Transverse colon (tissue), 4 donors: ENCODE measurements around the gene TPD52L1. TPM values are rescaled to one million over a fixed set of nuclear protein-coding genes. Genes with fewer than 3 reads are reported as not detected.

Experiments
- DNase-seq: peaks from one replicate; pipeline ENCODE4 v3.0.0-alpha.2; 2019
- H3K27ac ChIP-seq, 4 donors: fragments of 200-600 bp; sonication (generic); 2 replicates each; pipeline ENCODE4 v1.5.1; 2016 to 2018; ENCODE audit warnings: inconsistent platforms in 4 of 4
- H3K27me3 ChIP-seq: fragments of 200-600 bp; sonication (generic); 2 replicates; pipeline ENCODE4 v1.5.1; 2017; ENCODE audit warnings: inconsistent platforms
- H3K36me3 ChIP-seq, 4 donors: fragments of 200-600 bp; sonication (generic); 2 replicates each; pipeline ENCODE4 v1.5.1; 2017 to 2019; ENCODE audit warnings: inconsistent platforms in 4 of 4
- H3K4me1 ChIP-seq, 4 donors: fragments of 200-600 bp; sonication (generic); 2 replicates each; pipeline ENCODE4 v1.5.1; 2017 to 2020; ENCODE audit warnings: inconsistent platforms in 4 of 4
- H3K4me3 ChIP-seq, 4 donors: fragments of 200-600 bp; sonication (generic); 1 replicate in 1 of 4; 2 replicates in 3 of 4; pipeline versions ENCODE4 v1.5.1 to v1.6.1; 2017 to 2019; ENCODE audit warnings: inconsistent platforms in 4 of 4
- H3K9me3 ChIP-seq, 2 donors: fragments of 200-600 bp; sonication (generic); 2 replicates each; pipeline ENCODE4 v1.5.1; 2017 to 2019; ENCODE audit warnings: inconsistent platforms in 2 of 2
- EP300 ChIP-seq: sonication (generic); formaldehyde crosslinking; IDR thresholded peaks from one replicate; pipeline ENCODE4 v1.6.1; 2017; ENCODE audit warnings: antibody characterized with exemption, low read depth
- POLR2A ChIP-seq: fragments of 450-650 bp; IDR thresholded peaks from one replicate; pipeline ENCODE4 v1.6.1; 2016; ENCODE audit warnings: antibody characterized with exemption, mild to moderate bottlenecking, moderate library complexity
- POLR2AphosphoS5 ChIP-seq, 3 donors: sonication (generic); formaldehyde crosslinking; IDR thresholded peaks; one replicate each; pipeline ENCODE4 v1.6.1; 2016; ENCODE audit warnings: antibody characterized with exemption in 3 of 3
- WGBS, 2 donors: methylation state at CpG; one replicate each; pipeline ENCODE4 v1.1.5; 2018; ENCODE audit warnings: low coverage in 1 of 2; 5-methylcytosine and 5-hydroxymethylcytosine counted together
- in situ Hi-C, 4 donors: fragments of 200-750 bp; cut with MboI; loops; one replicate each; pipeline versions ENCODE4 v1.15.0 to v1.15.1; 2017; ENCODE audit warnings: low sequenced_read_pairs in 3 of 4, low pct_ligation_motif_present in 1 of 4, low pct_unique_long_range_greater_than_20kb in 1 of 4
- intact Hi-C: fragments of 100-400 bp; cut with DNase I; formaldehyde crosslinking; loops from one replicate; pipeline ENCODE4 v1.15.1; 2023; ENCODE audit warnings: low total_unique reads
- total RNA-seq, 4 donors: library from RNA; depleted of rRNA; stranded (reverse); fragments of >200 nt; gene quantifications; one replicate each; pipeline ENCODE4 v1.1.0, GENCODE V29; 2016
- TF ChIP-seq, protein P1 (sequence below), 5 experiments: fragments of 200-600 bp in 3 of 5; fragments of 450-650 bp in 2 of 5; sonication (generic) in 3 of 5; IDR thresholded peaks; 1 replicate in 2 of 5; 2 replicates in 3 of 5; pipeline ENCODE4 v1.5.1; 2016 to 2017; ENCODE audit warnings: antibody characterized with exemption in 5 of 5, inconsistent platforms in 3 of 5, mild to moderate bottlenecking in 2 of 5, moderate library complexity in 1 of 5

Gene TPD52L1
- total RNA-seq, 4 donors from 2014 or later = 2.6 to 96.5 (median 25.2) TPM

DNA sequence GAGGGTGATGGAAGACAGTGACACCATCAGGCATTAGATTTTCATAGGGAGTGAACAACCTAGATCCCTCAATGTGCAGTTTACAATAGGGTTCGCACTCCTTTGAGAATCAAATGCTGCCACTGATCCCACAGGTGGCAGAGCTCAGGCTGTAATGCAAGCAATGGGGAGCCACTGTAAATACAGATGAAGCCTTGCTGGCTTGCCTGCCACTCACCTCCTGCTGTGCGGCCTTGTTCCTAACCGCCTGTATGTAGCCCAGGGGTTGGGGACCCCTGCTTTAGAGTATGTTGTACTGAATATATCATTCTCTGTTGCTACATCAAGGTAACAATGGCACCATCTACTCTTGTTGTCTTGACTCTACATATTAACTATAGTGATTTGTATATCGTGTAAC lies 37.1 kb downstream of the TPD52L1 start:
- Histone ChIP-seq H3K9me3 (no peaks in the 10 kb centered on the region), H3K36me3 (no peaks in the 10 kb centered on the region), H3K4me1 (peaks cover 0 to 27% (median 9%) of the 10 kb centered on the region in 4 donors), H3K27ac (no peak overlapping the region), H3K4me3 (no peak overlapping the region), H3K27me3 (no peaks in the 10 kb centered on the region)
- 87% methylated on average over 3 to 4 of the region's 4 CpGs for WGBS, 2 donors
- in situ Hi-C loops (loop anchor here in 1 of 4 donors (25.0 kb wide), 1 partner anchor 572 kb away; no protein-coding TSS in a partner anchor), intact Hi-C loops (no loop called here)
- TF ChIP-seq EP300 (no peak), POLR2AphosphoS5 (IDR thresholded peaks at IDR 0.05) (no peak), POLR2A (no peak)
- TF ChIP-seq, protein P1, sequence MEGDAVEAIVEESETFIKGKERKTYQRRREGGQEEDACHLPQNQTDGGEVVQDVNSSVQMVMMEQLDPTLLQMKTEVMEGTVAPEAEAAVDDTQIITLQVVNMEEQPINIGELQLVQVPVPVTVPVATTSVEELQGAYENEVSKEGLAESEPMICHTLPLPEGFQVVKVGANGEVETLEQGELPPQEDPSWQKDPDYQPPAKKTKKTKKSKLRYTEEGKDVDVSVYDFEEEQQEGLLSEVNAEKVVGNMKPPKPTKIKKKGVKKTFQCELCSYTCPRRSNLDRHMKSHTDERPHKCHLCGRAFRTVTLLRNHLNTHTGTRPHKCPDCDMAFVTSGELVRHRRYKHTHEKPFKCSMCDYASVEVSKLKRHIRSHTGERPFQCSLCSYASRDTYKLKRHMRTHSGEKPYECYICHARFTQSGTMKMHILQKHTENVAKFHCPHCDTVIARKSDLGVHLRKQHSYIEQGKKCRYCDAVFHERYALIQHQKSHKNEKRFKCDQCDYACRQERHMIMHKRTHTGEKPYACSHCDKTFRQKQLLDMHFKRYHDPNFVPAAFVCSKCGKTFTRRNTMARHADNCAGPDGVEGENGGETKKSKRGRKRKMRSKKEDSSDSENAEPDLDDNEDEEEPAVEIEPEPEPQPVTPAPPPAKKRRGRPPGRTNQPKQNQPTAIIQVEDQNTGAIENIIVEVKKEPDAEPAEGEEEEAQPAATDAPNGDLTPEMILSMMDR (IDR thresholded peaks at IDR 0.05) = no peak
- DNase-seq = no peak

DNA sequence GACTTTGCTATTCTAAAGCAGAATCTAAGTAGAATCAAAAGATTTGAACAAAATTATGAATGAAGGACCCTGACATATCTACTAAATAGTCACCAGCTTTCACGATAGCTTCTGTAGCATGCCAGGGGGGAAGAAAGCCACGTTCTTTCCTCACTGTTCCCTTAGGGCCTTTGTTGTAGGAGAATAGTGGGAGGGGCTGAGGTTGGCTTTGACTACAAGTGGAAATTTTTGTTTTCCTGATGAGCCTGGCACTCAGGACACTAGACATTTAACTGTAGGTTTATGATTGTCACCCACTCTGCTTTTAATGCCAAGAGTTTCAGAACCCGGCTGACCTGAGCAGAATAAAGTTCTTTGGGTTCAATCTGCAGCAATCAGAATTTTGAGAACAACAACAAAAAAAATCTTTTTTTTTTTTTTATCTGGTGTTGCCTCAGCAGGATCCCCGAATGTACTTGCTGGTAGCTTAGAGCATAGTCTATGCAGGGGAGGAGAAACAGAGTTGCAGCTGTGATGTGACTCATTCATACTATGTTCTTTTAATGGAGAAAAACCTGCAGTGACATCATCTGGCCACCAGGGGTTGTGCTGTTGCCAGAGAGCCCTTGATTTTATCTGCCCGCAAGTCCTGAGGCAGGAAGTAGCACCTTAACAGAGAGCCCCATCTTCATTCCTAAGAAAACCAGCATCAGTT lies 38.5 kb downstream of the TPD52L1 start:
- no peaks in the 10 kb centered on the region for H3K9me3 ChIP-seq
- peaks cover 0 to 40% (median 11%) of the 10 kb centered on the region in 4 donors for H3K4me1 ChIP-seq
- H3K4me3 ChIP-seq = no peak overlapping the region
- in situ Hi-C loops (loop anchor here in 1 of 4 donors (25.0 kb wide), 1 partner anchor 570 kb away; no protein-coding TSS in a partner anchor), intact Hi-C loops (no loop called here)
- H3K36me3 ChIP-seq = no peaks in the 10 kb centered on the region
- no peaks in the 10 kb centered on the region for H3K27me3 ChIP-seq
- 46 to 61% methylated on average over 4 to 5 of the region's 5 CpGs for WGBS, 2 donors
- H3K27ac ChIP-seq = no peak overlapping the region
- TF ChIP-seq EP300 = no peak
- TF ChIP-seq, protein P1 (IDR thresholded peaks at IDR 0.05) = peak; percentile 65 to 80 (median 75)
- DNase-seq = peak; percentile 69

DNA sequence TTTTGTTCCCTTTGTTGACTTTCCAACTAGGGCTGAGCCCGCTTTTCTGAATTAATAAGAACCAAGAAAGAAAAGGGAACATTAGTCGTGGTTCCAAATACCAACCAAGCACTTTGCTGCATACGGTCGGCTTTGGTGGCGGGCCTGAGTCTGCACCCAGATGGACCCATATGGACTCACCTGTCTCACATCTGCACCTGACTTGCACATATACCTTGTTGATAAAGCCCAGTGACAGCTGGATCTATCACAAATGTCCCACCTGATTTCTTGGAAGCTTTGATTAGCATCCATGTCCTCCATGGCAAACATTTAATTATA lies 39.0 kb downstream of the TPD52L1 start:
- WGBS, 2 donors = 89 to 91% methylated on average over 4 to 5 of the region's 5 CpGs
- peaks cover 0 to 45% (median 15%) of the 10 kb centered on the region in 4 donors for H3K4me1 ChIP-seq
- H3K36me3 ChIP-seq = no peaks in the 10 kb centered on the region
- H3K27ac ChIP-seq = no peak overlapping the region
- H3K9me3 ChIP-seq = no peaks in the 10 kb centered on the region
- in situ Hi-C loops (loop anchor here in 1 of 4 donors (25.0 kb wide), 1 partner anchor 570 kb away; no protein-coding TSS in a partner anchor), intact Hi-C loops (no loop called here)
- H3K27me3 ChIP-seq = no peaks in the 10 kb centered on the region
- DNase-seq = no peak
- TF ChIP-seq, protein P1 (IDR thresholded peaks at IDR 0.05) = peak in 1 of 5 experiments; percentile 3
- TF ChIP-seq POLR2AphosphoS5 (IDR thresholded peaks at IDR 0.05) (no peak), EP300 (no peak)
- H3K4me3 ChIP-seq = no peak overlapping the region

DNA sequence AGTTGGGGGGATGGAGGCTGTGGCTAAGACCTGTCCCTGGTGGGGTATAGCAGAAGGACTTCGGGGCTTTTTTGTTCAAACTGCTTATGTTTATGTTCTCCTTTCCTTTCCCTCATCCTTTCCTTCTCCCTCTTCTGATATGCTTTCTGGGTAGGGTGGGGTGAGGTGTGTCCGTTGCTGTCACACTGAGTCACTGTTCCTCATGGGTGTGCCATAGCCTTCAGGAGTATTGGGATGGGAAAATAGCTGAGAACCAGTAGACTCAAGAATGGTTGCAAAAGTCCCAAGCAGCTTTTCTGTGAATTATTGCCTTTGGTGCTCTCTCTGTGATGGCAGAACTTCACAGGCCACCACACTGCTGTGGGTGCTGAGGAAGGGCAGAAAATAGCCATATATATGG lies 39.6 kb downstream of the TPD52L1 start:
- Histone ChIP-seq H3K4me1 (peaks cover 2 to 51% (median 20%) of the 10 kb centered on the region in 4 donors), H3K36me3 (no peaks in the 10 kb centered on the region), H3K9me3 (no peaks in the 10 kb centered on the region), H3K27ac (no peak overlapping the region), H3K4me3 (no peak overlapping the region), H3K27me3 (no peaks in the 10 kb centered on the region)
- intact Hi-C loops (no loop called here), in situ Hi-C loops (loop anchor here in 1 of 4 donors (25.0 kb wide), 1 partner anchor 569 kb away; no protein-coding TSS in a partner anchor)
- peak; percentile 26 for DNase-seq
- WGBS, 2 donors = 50 to 58% methylated on average over 2 of the region's 2 CpGs
- TF ChIP-seq, protein P1 (IDR thresholded peaks at IDR 0.05) = no peak
- TF ChIP-seq EP300 = no peak
- TF ChIP-seq POLR2AphosphoS5 (IDR thresholded peaks at IDR 0.05) = no peak
- no peak for TF ChIP-seq POLR2A
